GM10248 (cell line): ENCODE data around the gene SLC13A3.

ENCODE experiments used
- CTCF ChIA-PET: fragments of 300-600 bp; sonication (Branson Sonifier 250); formaldehyde crosslinking; extraction: SDS; loops from one replicate; lab custom pipeline; 2021; ENCODE audit warnings: antibody characterized with exemption; lab: Yijun Ruan, JAX
- POLR2A ChIA-PET: fragments of 350-650 bp; sonication (Branson Sonifier 250); formaldehyde crosslinking; extraction: SDS; loops from one replicate; lab custom pipeline; 2020; ENCODE audit warnings: antibody characterized with exemption; lab: Yijun Ruan, JAX
- DNase-seq: peaks from one replicate; pipeline ENCODE4 v3.0.0; 2012; ENCODE audit errors: extremely low spot score
- TF ChIP-seq, protein P1 (sequence below): IDR thresholded peaks from 2 replicates; pipeline ENCODE4 v1.5.1; 2012; ENCODE audit warnings: mild to moderate bottlenecking, low read depth; ENCODE audit errors: extremely low read depth, missing control alignments, control extremely low read depth

SLC13A3 gene

DNA sequence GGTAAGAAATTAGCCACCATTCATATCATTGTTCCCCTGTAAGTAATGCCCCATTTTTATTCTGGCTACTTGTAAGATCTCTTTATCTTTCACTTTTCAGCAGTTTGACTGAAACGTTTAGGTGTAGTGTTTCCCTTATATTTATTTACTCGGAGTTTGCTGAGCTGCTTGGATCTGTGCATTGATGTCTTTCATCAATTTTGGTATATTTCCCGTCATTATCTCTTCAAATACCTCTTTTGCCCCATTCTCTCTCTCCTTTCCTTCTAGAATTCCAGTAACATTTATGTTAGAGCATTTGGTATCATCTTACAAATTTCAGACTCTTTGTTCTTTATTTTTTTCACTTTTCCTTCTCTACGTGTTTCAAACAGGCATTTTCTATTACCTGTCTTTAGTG is 9.2 kb upstream of the SLC13A3 start:
- ChIA-PET POLR2A (no interaction called here), CTCF (no interaction called here)
- TF ChIP-seq, protein P1, sequence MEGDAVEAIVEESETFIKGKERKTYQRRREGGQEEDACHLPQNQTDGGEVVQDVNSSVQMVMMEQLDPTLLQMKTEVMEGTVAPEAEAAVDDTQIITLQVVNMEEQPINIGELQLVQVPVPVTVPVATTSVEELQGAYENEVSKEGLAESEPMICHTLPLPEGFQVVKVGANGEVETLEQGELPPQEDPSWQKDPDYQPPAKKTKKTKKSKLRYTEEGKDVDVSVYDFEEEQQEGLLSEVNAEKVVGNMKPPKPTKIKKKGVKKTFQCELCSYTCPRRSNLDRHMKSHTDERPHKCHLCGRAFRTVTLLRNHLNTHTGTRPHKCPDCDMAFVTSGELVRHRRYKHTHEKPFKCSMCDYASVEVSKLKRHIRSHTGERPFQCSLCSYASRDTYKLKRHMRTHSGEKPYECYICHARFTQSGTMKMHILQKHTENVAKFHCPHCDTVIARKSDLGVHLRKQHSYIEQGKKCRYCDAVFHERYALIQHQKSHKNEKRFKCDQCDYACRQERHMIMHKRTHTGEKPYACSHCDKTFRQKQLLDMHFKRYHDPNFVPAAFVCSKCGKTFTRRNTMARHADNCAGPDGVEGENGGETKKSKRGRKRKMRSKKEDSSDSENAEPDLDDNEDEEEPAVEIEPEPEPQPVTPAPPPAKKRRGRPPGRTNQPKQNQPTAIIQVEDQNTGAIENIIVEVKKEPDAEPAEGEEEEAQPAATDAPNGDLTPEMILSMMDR: no peak
- no peak for DNase-seq

DNA sequence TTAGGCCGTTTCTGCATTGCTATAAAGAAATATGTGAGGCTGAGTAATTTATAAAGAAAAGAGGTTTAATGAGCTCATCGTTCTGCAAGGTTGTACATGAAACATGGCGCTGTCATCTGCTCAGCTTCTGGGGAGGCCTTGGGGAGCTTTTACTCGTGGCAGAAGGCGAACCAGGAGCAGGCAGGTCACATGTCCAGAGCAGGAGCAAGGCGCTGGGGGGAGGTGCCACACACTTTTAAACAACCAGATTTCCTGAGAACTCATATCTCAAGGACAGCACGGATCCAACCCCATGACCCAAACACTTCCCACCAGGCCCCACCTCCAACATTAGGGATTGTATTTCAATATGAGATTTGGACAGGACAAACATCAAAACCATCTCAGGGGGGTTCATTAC is 6.4 kb upstream of the SLC13A3 start:
- CTCF ChIA-PET: interaction anchor here (1.4 kb wide), 1 partner anchor 10 kb away, joined by 5 read pairs; no protein-coding TSS in a partner anchor

DNA sequence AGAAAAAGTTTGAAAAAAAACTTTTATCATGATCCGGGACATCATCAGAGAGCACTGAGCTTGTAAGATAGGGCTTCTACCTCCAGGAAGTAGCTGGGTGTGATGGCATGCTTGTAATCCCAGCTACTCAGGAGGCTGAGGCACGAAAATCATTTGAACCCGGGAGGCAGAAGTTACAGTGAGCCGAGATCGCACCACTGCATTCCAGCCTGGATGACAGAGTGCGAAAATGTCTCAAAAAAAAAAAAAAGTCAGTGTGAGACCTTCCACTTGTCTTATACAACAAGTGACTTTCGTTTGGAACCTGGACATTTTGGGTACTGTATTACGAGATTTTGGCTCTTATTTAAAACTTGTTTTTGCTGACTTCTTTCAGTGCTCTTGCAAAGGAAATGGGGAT is 5.9 kb upstream of the SLC13A3 start:
- TF ChIP-seq, protein P1: no peak
- CTCF ChIA-PET: no interaction called here
- POLR2A ChIA-PET: no interaction called here
- no peak for DNase-seq

More for the DNA sequence above, 6.4 kb upstream of the SLC13A3 start:
- POLR2A ChIA-PET: no interaction called here
- TF ChIP-seq, protein P1: no peak
- no peak for DNase-seq

DNA sequence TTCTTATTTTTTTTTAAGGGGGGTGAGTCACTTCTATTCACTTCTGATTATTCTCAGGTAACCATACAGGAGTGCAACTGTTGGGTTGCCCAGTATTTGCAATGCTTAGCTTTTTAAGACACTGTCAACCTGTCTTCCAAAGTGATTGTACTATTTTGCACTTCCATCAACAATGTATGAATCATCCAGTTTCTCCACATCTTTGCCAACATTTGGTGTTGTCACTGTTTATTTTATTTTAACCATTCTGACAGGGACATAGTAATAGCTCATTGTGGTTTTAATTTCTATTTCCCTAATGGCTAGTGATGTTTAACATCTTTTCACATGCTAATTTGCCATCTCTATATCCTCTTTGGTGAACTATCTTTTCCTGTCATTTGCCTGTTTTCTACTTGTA is 1.4 kb upstream of the SLC13A3 start:
- ChIA-PET POLR2A (no interaction called here), CTCF (interaction anchor here (1.1 to 1.3 kb wide), 3 partner anchors 25 to 46 kb away, joined by 3 to 5 read pairs (median 3); no protein-coding TSS in a partner anchor)
- DNase-seq: no peak
- TF ChIP-seq, protein P1: no peak

GRCh38 chr20:46650575-46651090 is 626 bp downstream of the SLC13A3 start:
- ChIA-PET CTCF (no interaction called here), POLR2A (no interaction called here)
- TF ChIP-seq, protein P1: no peak
- DNase-seq: no peak

GRCh38 chr20:46649965-46650542 is 1.2 kb downstream of the SLC13A3 start:
- CTCF ChIA-PET: interaction anchor here (1.5 kb wide), 1 partner anchor 17 kb away, joined by 5 read pairs; no protein-coding TSS in a partner anchor
- DNase-seq: no peak
- POLR2A ChIA-PET: no interaction called here
- TF ChIP-seq, protein P1: no peak
